ENCODE results near the gene SPOCK2. TPM values are rescaled to one million over a fixed set of nuclear protein-coding genes. Genes with fewer than 3 reads are reported as not detected.

The SPOCK2 gene
- total and polyA plus RNA-seq, 10 donors, result 12.6 to 64.3 (median 40.5) TPM

- no peaks in the 10 kb centered on the region for H3K27me3 ChIP-seq (replicated peaks in 1 of 7)
- H3K36me3 ChIP-seq, result no peaks in the 10 kb centered on the region
- DNase-seq, result peak; percentile 94
- WGBS, 5 donors, result 31 to 32% (median 31%) methylated on average over 12 of the region's 12 CpGs
- TF ChIP-seq POLR2A (IDR thresholded peaks at IDR 0.05) (no peak), CTCF (IDR thresholded peaks at IDR 0.05 in 8 of 11, conservative IDR thresholded peaks at IDR 0.05 in 3 of 11) (peak; percentile 98 to 99 (median 99)), POLR2AphosphoS5 (IDR thresholded peaks at IDR 0.05) (peak in 2 of 3 donors; percentile 59 to 73)
- peaks cover 0 to 14% (median 8%) of the 10 kb centered on the region in 6 donors for H3K4me1 ChIP-seq
- no peak overlapping the region for H3K4me3 ChIP-seq
- H3K27ac ChIP-seq, result no peak overlapping the region
- peaks cover 0 to 7% (median 2%) of the 10 kb centered on the region in 8 donors for H3K9me3 ChIP-seq
- intact Hi-C loops (cut with DNase I; ENCODE audit: low total_unique reads), result loop anchor here (5.0 to 10.0 kb wide), 3 partner anchors 151 to 734 kb away; partner anchors contain the start of gene SLC29A3
Measured at GRCh38 chr10:72048450-72049124, 39.8 kb downstream of the SPOCK2 start.

- WGBS, 5 donors, result 79 to 90% (median 83%) methylated on average over 2 of the region's 2 CpGs
- no peak overlapping the region for H3K4me3 ChIP-seq
- intact Hi-C loops (cut with DNase I; ENCODE audit: low total_unique reads), result loop anchor here (2.0 to 10.0 kb wide), 4 partner anchors 89 to 731 kb away; partner anchors contain the start of gene SLC29A3
- no peaks in the 10 kb centered on the region for H3K27me3 ChIP-seq (replicated peaks in 1 of 7)
- TF ChIP-seq POLR2AphosphoS5 (IDR thresholded peaks at IDR 0.05) (no peak), CTCF (IDR thresholded peaks at IDR 0.05 in 8 of 11, conservative IDR thresholded peaks at IDR 0.05 in 3 of 11) (no peak), POLR2A (IDR thresholded peaks at IDR 0.05) (no peak)
- H3K4me1 ChIP-seq, result peaks cover 0 to 14% (median 8%) of the 10 kb centered on the region in 6 donors
- no peak overlapping the region for H3K27ac ChIP-seq
- peaks cover 0 to 7% (median 2%) of the 10 kb centered on the region in 8 donors for H3K9me3 ChIP-seq
- DNase-seq, result no peak
- H3K36me3 ChIP-seq, result no peaks in the 10 kb centered on the region
Measured at GRCh38 chr10:72045586-72045985, 42.8 kb downstream of the SPOCK2 start.

- H3K36me3 ChIP-seq, result no peaks in the 10 kb centered on the region
- WGBS, 5 donors, result 66 to 82% (median 80%) methylated on average over 15 to 17 of the region's 17 CpGs
- peaks cover 0 to 14% (median 8%) of the 10 kb centered on the region in 6 donors for H3K4me1 ChIP-seq
- intact Hi-C loops (cut with DNase I; ENCODE audit: low total_unique reads), result loop anchor here (2.0 to 10.0 kb wide), 4 partner anchors 88 to 730 kb away; partner anchors contain the start of gene SLC29A3
- DNase-seq, result no peak
- no peak overlapping the region for H3K27ac ChIP-seq
- H3K4me3 ChIP-seq, result no peak overlapping the region
- peaks cover 0 to 3% (median 1%) of the 10 kb centered on the region in 8 donors for H3K9me3 ChIP-seq
- TF ChIP-seq POLR2A (IDR thresholded peaks at IDR 0.05), result no peak
- TF ChIP-seq CTCF (IDR thresholded peaks at IDR 0.05 in 8 of 11, conservative IDR thresholded peaks at IDR 0.05 in 3 of 11), result peak in 8 of 11 experiments; percentile 6 to 58 (median 41)
- TF ChIP-seq POLR2AphosphoS5 (IDR thresholded peaks at IDR 0.05), result peak in 1 of 3 donors; percentile 15
- H3K27me3 ChIP-seq (replicated peaks in 1 of 7), result no peaks in the 10 kb centered on the region
Measured at GRCh38 chr10:72044417-72045041, 43.8 kb downstream of the SPOCK2 start.

All from spleen (tissue), 11 donors.